Heart left ventricle (tissue), 16 donors: Measurements from ENCODE around the gene ATAD3B. TPM values are rescaled to one million over a fixed set of nuclear protein-coding genes. Genes with fewer than 3 reads are reported as not detected.
"Not testable (repeated sequence)": the region's sequence is repeated elsewhere in the genome, so short reads cannot be mapped to it uniquely, and the experiment has no call there.

Experiments used
- ATAC-seq, 4 donors: fragments of 200-7000 bp; cut with Tn5 transposase; one replicate each; pipeline ENCODE4 v1.9.1; 2020 to 2022; ENCODE audit warnings: moderate library complexity in 4 of 4, mild to moderate bottlenecking in 3 of 4, moderate number of reproducible peaks in 1 of 4
- DNase-seq, 5 donors: peaks; one replicate each; pipeline ENCODE4 v3.0.0-alpha.2; 2020
- H3K27ac ChIP-seq, 12 donors: fragments of 200-600 bp; sonication (generic) in 4 of 12; one replicate each; pipeline versions ENCODE4 v1.5.0 to v1.8.0; 2016 to 2022; ENCODE audit warnings: mild to moderate bottlenecking in 2 of 12
- H3K27me3 ChIP-seq, 9 donors: fragments of 200-600 bp; sonication (generic) in 2 of 9; one replicate each; pipeline versions ENCODE4 v1.5.1 to v1.8.0; 2016 to 2022; ENCODE audit warnings: mild to moderate bottlenecking in 3 of 9
- H3K36me3 ChIP-seq, 9 donors: fragments of 200-600 bp; sonication (generic) in 2 of 9; one replicate each; pipeline versions ENCODE4 v1.5.0 to v1.8.0; 2018 to 2022; ENCODE audit warnings: mild to moderate bottlenecking in 2 of 9
- H3K4me1 ChIP-seq, 12 donors: fragments of 200-600 bp; sonication (generic) in 4 of 12; one replicate each; pipeline versions ENCODE4 v1.5.0 to v1.8.0; 2016 to 2022; ENCODE audit warnings: mild to moderate bottlenecking in 3 of 12
- H3K4me3 ChIP-seq, 12 donors: fragments of 200-600 bp; sonication (generic) in 4 of 12; one replicate each; pipeline versions ENCODE4 v1.5.0 to v1.8.0; 2017 to 2022; ENCODE audit warnings: mild to moderate bottlenecking in 9 of 12, moderate library complexity in 4 of 12
- H3K9me3 ChIP-seq, 12 donors: fragments of 200-600 bp; sonication (generic) in 4 of 12; one replicate each; pipeline versions ENCODE4 v1.5.0 to v1.8.0; 2016 to 2022; ENCODE audit warnings: mild to moderate bottlenecking in 1 of 12
- CTCF ChIP-seq, 12 donors: fragments of 200-600 bp; sonication (generic) in 4 of 12; IDR thresholded peaks; one replicate each; pipeline versions ENCODE4 v1.5.0 to v1.8.0; 2018 to 2022; ENCODE audit warnings: antibody characterized with exemption in 12 of 12, mild to moderate bottlenecking in 5 of 12
- POLR2A ChIP-seq, 2 donors: fragments of 450-650 bp; IDR thresholded peaks; one replicate each; pipeline ENCODE4 v1.6.1; 2017; ENCODE audit warnings: antibody characterized with exemption in 2 of 2, mild to moderate bottlenecking in 2 of 2, moderate library complexity in 2 of 2
- WGBS, 4 donors: extraction: QIAGEN DNeasy Blood & Tissue Kit in 2 of 4; methylation state at CpG; one replicate each; pipeline versions ENCODE4 v1.1.5 to v1.1.7; 2013 to 2018; 5-methylcytosine and 5-hydroxymethylcytosine counted together
- intact Hi-C, 10 donors: fragments of 100-400 bp; cut with DNase I; formaldehyde crosslinking; loops; one replicate each; pipeline versions ENCODE4 v1.11.1 to v1.14.2; 2022
- polyA plus RNA-seq, 2 donors: library from polyadenylated mRNA; stranded (reverse); fragments of 200-250 nt; gene quantifications; one replicate each; pipeline ENCODE4 v1.2.3, GENCODE V29; 2013
- total RNA-seq, 9 donors: library from RNA; depleted of rRNA in 2 of 9; stranded (reverse); fragments of >200 nt in 2 of 9; fragmentation: NEBNext Ultra II Directional in 3 of 9; extraction: Animal tissue kit (Norgen Biotek cat#: 25700) in 3 of 9; gene quantifications; one replicate each; pipeline versions ENCODE4 v1.1.0 to v1.2.4, GENCODE V29; 2016 to 2023
- donor health status: ischemic (EF 13 %, LVEDD 7.1; RV severe dilation, severe dysfunction).
- donor health status: healthy with polysubstance abuse.
- donor health status: DM: no; HTN: yes; CAD: no.
- donor health status: DM: no; HTN: no; CAD: no.
- donor health status: ischemic (EF 25% LVEDD 6.9; RV normal size, moderate dysfunction).
- donor health status: ischemic (EF 25% LVEDD 5.7; RV mildly dilated, moderate dysfunction).
- donor health status: healthy.
- donor health status: DM: yes; HTN: yes; CAD: no.
- donor health status: ischemic (EF 35%, LVEDD 5.7; RV mildly dilated, moderate dysfunction).
- donor health status: nonischemic (EF 11% LVEDD 7.7; RV severe dilation, severe dysfunction).
- donor health status: DM: yes; HTN: yes; CAD: no.
- donor health status: PGD.
- donor health status: ischemic (EF 29% LVEDD 5.4; RV normal size, mild dysfunction).
- donor health status: nonischemic (EF 23%, LVEDD 6.1; RV moderate dilation, normal function).

Gene ATAD3B
- total and polyA plus RNA-seq, 11 donors = 2.2 to 15.6 (median 7.0) TPM

- H3K27ac ChIP-seq, intact Hi-C loops, H3K9me3 ChIP-seq, DNase-seq, H3K4me1 ChIP-seq, H3K27me3 ChIP-seq, H3K4me3 ChIP-seq: not testable (repeated sequence)
- H3K36me3 ChIP-seq = peaks cover 0 to 60% (median 36%) of the 10 kb centered on the region in 9 donors
- 92 to 93% methylated on average over 17 of the region's 21 CpGs; no CpG with 5 or more reads in 2 of the 4 donors for WGBS, 4 donors
- ATAC-seq = peak in 1 of 4 donors; percentile 5
These were observed 54.9 kb downstream of the ATAD3B start for GRCh38 chr1:1526476-1526875.

- H3K27me3 ChIP-seq = no peaks in the 10 kb centered on the region
- no peak overlapping the region for H3K4me3 ChIP-seq
- TF ChIP-seq POLR2A (IDR thresholded peaks at IDR 0.05) (no peak), CTCF (IDR thresholded peaks at IDR 0.05) (no peak)
- no peak overlapping the region for H3K27ac ChIP-seq
- H3K4me1 ChIP-seq = no peaks in the 10 kb centered on the region
- WGBS, 4 donors = 94 to 95% (median 94%) methylated on average over 16 to 31 of the region's 31 CpGs
- no peak for ATAC-seq
- peaks cover 0 to 52% (median 28%) of the 10 kb centered on the region in 9 donors for H3K36me3 ChIP-seq
- peaks cover 0 to 14% (median 5%) of the 10 kb centered on the region in 12 donors for H3K9me3 ChIP-seq
- intact Hi-C loops = no loop called here
- no peak for DNase-seq
These were observed 55.7 kb downstream of the ATAD3B start for GRCh38 chr1:1527092-1527816.

- peaks cover 0 to 47% (median 25%) of the 10 kb centered on the region in 9 donors for H3K36me3 ChIP-seq
- no peaks in the 10 kb centered on the region for H3K27me3 ChIP-seq
- TF ChIP-seq CTCF (IDR thresholded peaks at IDR 0.05) = no peak
- TF ChIP-seq POLR2A (IDR thresholded peaks at IDR 0.05) = no peak
- DNase-seq (no peak), ATAC-seq (peak in 1 of 4 donors; percentile 52)
- intact Hi-C loops = no loop called here
- 81 to 90% (median 86%) methylated on average over 25 to 37 of the region's 37 CpGs for WGBS, 4 donors
- H3K9me3 ChIP-seq = peaks cover 0 to 17% (median 5%) of the 10 kb centered on the region in 12 donors
- H3K4me1 ChIP-seq = peaks cover 0 to 4% (median 0%) of the 10 kb centered on the region in 12 donors
- no peak overlapping the region for H3K27ac ChIP-seq
- H3K4me3 ChIP-seq = no peak overlapping the region
These were observed 57.0 kb downstream of the ATAD3B start for GRCh38 chr1:1528301-1529267.

GRCh38 chr1:1529321-1529720 is 57.8 kb downstream of the ATAD3B start:
- H3K9me3 ChIP-seq = peaks cover 0 to 17% (median 5%) of the 10 kb centered on the region in 12 donors
- WGBS, 4 donors = 90 to 100% (median 94%) methylated on average over 2 to 18 of the region's 18 CpGs
- DNase-seq (no peak), ATAC-seq (no peak)
- intact Hi-C loops = no loop called here
- H3K4me3 ChIP-seq = no peak overlapping the region
- no peak overlapping the region for H3K27ac ChIP-seq
- peaks cover 0 to 45% (median 24%) of the 10 kb centered on the region in 9 donors for H3K36me3 ChIP-seq
- H3K27me3 ChIP-seq = no peaks in the 10 kb centered on the region
- H3K4me1 ChIP-seq = peaks cover 0 to 7% (median 0%) of the 10 kb centered on the region in 12 donors
- TF ChIP-seq POLR2A (IDR thresholded peaks at IDR 0.05) = no peak
- no peak for TF ChIP-seq CTCF (IDR thresholded peaks at IDR 0.05)
